Adipocyte (in vitro differentiated cells): ENCODE data around the gene MEIS1.

ENCODE experiments used
- DNase-seq: peaks from one replicate; pipeline ENCODE4 v3.0.0-alpha.2; 2015; ENCODE audit warnings: low read depth
- H3K27me3 ChIP-seq: replicated peaks from 2 replicates; pipeline ENCODE4 v1.7.0; 2013; ENCODE audit warnings: mild to moderate bottlenecking, low read length, moderate library complexity; ENCODE audit not compliant: control insufficient read depth, insufficient read depth
- H3K36me3 ChIP-seq: 2 replicates; pipeline ENCODE4 v1.7.0; 2013; ENCODE audit warnings: low read length, mild to moderate bottlenecking, moderate library complexity; ENCODE audit not compliant: control insufficient read depth, insufficient read depth, severe bottlenecking
- H3K4me1 ChIP-seq: 2 replicates; pipeline ENCODE4 v1.7.0; 2013; ENCODE audit warnings: mild to moderate bottlenecking, low read length, moderate library complexity; ENCODE audit not compliant: control insufficient read depth, insufficient read depth
- H3K4me3 ChIP-seq: 2 replicates; pipeline ENCODE4 v1.7.0; 2013; ENCODE audit warnings: mild to moderate bottlenecking, low read length, moderate library complexity
- H3K9ac ChIP-seq: 2 replicates; pipeline ENCODE4 v1.7.0; 2013; ENCODE audit warnings: mild to moderate bottlenecking, low read length, moderate library complexity
- H3K9me3 ChIP-seq: 2 replicates; pipeline ENCODE4 v1.7.0; 2013; ENCODE audit warnings: mild to moderate bottlenecking, low read length, moderate library complexity; ENCODE audit not compliant: control insufficient read depth

MEIS1 gene

DNA sequence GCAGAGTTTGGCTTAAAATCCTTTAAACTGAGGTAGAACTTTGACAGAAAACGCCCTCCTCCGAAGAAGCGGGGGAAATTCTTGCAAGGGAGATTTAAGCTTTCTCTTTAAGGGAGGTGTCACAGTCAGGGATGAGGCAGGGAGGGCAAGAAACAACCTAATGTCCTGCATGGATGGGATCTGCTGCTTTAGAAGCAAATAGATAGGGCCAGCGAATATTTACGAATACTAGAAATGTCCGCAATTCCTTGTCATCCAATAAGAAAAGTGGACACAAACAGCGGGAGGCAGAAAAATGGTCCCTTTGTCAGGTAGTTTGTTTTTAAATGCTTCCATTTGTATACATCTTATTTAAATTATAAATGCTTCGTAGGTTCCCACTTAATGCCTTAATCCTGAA, 12.0 kb downstream of the MEIS1 start:
- Histone ChIP-seq H3K27me3 (no peaks in the 10 kb centered on the region), H3K4me3 (peak overlapping the region; percentile 79), H3K36me3 (peaks cover 3% of the 10 kb centered on the region)

GRCh38 chr2:66447677-66448076, 12.8 kb downstream of the MEIS1 start:
- no peak for DNase-seq
- Histone ChIP-seq H3K27me3 (no peaks in the 10 kb centered on the region), H3K4me1 (peaks cover 33% of the 10 kb centered on the region), H3K9me3 (no peaks in the 10 kb centered on the region), H3K4me3 (no peak overlapping the region), H3K9ac (peak overlapping the region; percentile 97), H3K36me3 (peaks cover 3% of the 10 kb centered on the region)

More for the DNA sequence above, 12.0 kb downstream of the MEIS1 start:
- H3K4me1 ChIP-seq = peaks cover 36% of the 10 kb centered on the region
- H3K9ac ChIP-seq = peak overlapping the region; percentile 97
- no peak for DNase-seq
- H3K9me3 ChIP-seq = no peaks in the 10 kb centered on the region

GRCh38 chr2:66448136-66448991, 13.4 kb downstream of the MEIS1 start:
- Histone ChIP-seq H3K27me3 (no peaks in the 10 kb centered on the region), H3K36me3 (peaks cover 3% of the 10 kb centered on the region), H3K4me1 (peaks cover 26% of the 10 kb centered on the region), H3K9me3 (no peaks in the 10 kb centered on the region), H3K4me3 (no peak overlapping the region), H3K9ac (no peak overlapping the region)
- no peak for DNase-seq

GRCh38 chr2:66452214-66452613, 17.3 kb downstream of the MEIS1 start:
- H3K4me1 ChIP-seq = peaks cover 7% of the 10 kb centered on the region
- H3K27me3 ChIP-seq = no peaks in the 10 kb centered on the region
- H3K9ac ChIP-seq = no peak overlapping the region
- H3K4me3 ChIP-seq = no peak overlapping the region
- H3K36me3 ChIP-seq = peaks cover 10% of the 10 kb centered on the region
- DNase-seq = no peak
- no peaks in the 10 kb centered on the region for H3K9me3 ChIP-seq

DNA sequence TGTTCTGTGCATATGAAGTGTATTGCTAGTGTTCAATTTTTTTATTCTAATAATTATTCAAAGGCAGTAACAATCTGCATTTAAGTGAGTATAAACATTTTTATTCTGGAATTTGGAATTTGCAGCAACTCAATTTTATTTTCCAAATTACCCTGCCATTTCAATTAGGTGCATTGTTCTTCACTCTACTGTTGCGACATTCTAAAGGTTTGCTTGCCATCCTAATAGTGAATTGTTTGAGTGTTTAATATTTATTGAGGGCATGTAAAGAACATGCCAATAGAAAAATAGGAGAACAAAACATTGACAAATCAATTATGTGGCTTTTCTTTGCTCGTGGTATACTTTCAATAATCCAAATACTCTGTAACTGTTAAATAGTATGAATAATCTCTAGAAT, 18.0 kb downstream of the MEIS1 start:
- Histone ChIP-seq H3K36me3 (peaks cover 10% of the 10 kb centered on the region), H3K9ac (no peak overlapping the region), H3K9me3 (no peaks in the 10 kb centered on the region), H3K27me3 (no peaks in the 10 kb centered on the region), H3K4me1 (peaks cover 7% of the 10 kb centered on the region), H3K4me3 (no peak overlapping the region)
- no peak for DNase-seq

GRCh38 chr2:66455490-66455889, 20.6 kb downstream of the MEIS1 start:
- Histone ChIP-seq H3K36me3 (peaks cover 10% of the 10 kb centered on the region), H3K9me3 (no peaks in the 10 kb centered on the region), H3K4me3 (no peak overlapping the region), H3K4me1 (peaks cover 3% of the 10 kb centered on the region), H3K9ac (no peak overlapping the region), H3K27me3 (no peaks in the 10 kb centered on the region)
- DNase-seq = no peak

- Histone ChIP-seq H3K36me3 (peaks cover 8% of the 10 kb centered on the region), H3K9me3 (no peaks in the 10 kb centered on the region), H3K9ac (no peak overlapping the region), H3K4me1 (peaks cover 3% of the 10 kb centered on the region), H3K4me3 (no peak overlapping the region), H3K27me3 (no peaks in the 10 kb centered on the region)
- no peak for DNase-seq
These were observed 21.5 kb downstream of the MEIS1 start for GRCh38 chr2:66456183-66457041.

- no peaks in the 10 kb centered on the region for H3K27me3 ChIP-seq
- peaks cover 3% of the 10 kb centered on the region for H3K4me1 ChIP-seq
- peaks cover 18% of the 10 kb centered on the region for H3K36me3 ChIP-seq
- no peak overlapping the region for H3K9ac ChIP-seq
- no peak overlapping the region for H3K4me3 ChIP-seq
- no peak for DNase-seq
- no peaks in the 10 kb centered on the region for H3K9me3 ChIP-seq
These were observed 22.6 kb downstream of the MEIS1 start for GRCh38 chr2:66457545-66457944.

DNA sequence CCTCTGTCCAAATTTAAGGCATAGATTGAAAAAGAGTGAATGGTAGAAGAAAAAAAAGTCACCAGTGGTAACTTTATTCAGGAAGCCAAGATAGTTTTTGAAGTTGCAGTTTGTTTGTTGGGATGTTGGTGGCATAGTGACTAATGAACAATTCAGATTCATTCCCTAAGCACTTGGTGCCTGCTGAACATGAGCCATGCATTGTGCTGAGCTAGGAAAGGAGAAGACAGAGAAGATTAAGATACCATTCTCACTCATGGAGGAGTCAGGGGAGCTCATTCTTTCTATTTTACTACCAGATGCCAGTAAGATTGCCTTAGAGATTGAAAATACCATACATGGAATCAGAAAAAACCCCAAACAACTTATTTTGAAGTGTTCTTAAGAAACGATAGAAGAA, 25.1 kb downstream of the MEIS1 start:
- Histone ChIP-seq H3K36me3 (peaks cover 29% of the 10 kb centered on the region), H3K27me3 (no peaks in the 10 kb centered on the region), H3K4me1 (peaks cover 3% of the 10 kb centered on the region), H3K4me3 (no peak overlapping the region), H3K9me3 (no peaks in the 10 kb centered on the region), H3K9ac (no peak overlapping the region)
- DNase-seq = no peak

DNA sequence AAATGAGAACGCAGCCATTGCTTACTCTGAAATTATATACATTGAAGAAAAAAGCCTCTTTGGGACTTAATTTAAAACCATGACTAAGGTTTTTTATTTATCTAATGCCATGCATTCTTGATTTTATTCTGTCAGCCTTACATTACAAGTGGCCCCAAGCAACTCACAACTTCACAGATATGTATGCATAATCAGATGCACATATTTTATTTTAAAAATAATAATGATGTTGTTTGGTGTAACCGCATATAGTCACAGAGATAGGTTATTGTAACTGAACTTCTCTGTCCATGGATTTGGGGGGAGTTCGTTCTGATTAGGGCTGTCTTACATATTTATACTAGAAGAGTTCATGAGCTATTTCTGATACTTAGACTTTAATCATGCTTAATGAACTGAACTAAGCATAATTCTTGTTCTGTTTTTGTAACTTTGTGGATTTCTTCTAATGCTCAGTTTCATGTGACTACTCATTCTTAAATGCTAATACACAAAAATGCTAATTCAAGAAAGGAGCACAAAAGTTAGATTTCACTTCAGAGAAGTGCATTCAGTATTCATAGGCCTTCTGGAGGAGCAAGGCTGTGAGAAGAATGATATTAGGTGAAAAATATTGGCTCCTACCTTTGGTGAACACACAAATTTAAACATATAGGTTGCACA, 26.2 kb downstream of the MEIS1 start:
- DNase-seq = no peak
- Histone ChIP-seq H3K4me1 (no peaks in the 10 kb centered on the region), H3K9me3 (no peaks in the 10 kb centered on the region), H3K4me3 (no peak overlapping the region), H3K27me3 (no peaks in the 10 kb centered on the region), H3K36me3 (peaks cover 28% of the 10 kb centered on the region), H3K9ac (no peak overlapping the region)
